Activated CD4-positive, alpha-beta T cell treated with anti-CD3 and anti-CD28 coated beads, Interleukin-2, Interleukin-6, amounts not matched to agents 100 ng/mL and 50 ng/mL, durations not matched to agents 16 hours and 8 hours (primary cell): ENCODE results near the gene FTO.

Source experiments
- DNase-seq: peaks from one replicate; pipeline ENCODE4 v3.0.0-alpha.2; 2020

FTO gene

GRCh38 chr16:54143934-54144571 lies 440.1 kb downstream of the FTO start:
- DNase-seq = no peak

DNA sequence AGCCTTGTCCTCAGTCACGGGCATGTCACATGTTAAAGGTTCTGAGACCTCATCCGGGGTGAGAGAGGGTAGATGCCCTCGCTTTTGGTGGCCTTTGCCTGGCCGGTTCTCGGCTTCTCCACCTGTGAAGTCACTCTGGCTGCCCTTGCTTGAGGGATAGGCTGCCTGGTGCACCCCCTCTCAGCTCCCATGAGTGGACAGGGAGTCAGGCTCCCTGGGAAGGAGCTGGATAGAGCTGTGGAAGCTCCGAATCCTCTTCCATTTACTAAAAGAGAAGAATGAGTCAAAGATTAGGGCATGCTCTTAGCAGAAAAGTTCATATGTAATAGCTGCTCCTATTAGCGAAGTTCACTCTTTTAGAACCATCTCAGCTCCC lies 440.6 kb downstream of the FTO start:
- no peak for DNase-seq

DNA sequence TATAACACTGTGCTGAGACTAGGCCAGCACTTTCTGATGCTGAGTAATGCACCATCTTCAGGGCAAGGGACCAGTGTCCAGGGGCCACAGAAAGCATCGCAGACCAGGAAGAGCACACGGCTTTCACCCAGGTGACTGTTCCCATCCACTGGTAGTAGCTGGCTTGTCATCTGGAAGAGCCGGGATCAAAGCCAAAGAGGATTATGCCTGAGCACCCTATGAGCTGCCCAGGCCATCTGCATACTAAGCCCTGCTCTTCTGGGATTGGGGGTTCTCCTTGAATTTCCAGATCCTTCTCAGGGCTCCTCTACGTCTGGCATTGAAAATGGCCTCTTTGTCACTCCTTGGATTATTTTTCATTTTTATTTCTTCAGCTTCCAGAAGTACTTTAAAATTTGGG lies 441.9 kb downstream of the FTO start:
- DNase-seq = no peak

- DNase-seq = no peak
Observed at GRCh38 chr16:54148974-54149373, 445.0 kb downstream of the FTO start.

DNA sequence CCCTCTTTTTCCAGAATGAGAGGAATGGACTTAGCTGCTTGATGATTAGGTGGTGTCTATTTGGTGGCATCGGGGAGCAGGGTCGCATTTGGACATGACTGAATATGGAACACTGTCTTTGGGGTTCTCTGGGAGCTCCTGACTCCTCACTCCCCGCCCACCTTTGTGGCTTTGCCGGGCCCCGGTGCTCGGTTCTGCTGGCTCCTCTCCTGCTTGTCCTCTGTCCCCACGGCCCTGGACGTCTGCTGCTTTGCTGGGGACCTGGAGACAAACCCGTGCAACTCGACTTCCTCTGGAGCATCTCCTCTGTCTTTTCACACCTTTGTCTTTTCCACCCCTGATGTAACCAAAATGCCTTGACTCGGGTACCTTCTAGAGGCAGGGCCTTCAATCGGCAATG lies 446.9 kb downstream of the FTO start:
- no peak for DNase-seq

DNA sequence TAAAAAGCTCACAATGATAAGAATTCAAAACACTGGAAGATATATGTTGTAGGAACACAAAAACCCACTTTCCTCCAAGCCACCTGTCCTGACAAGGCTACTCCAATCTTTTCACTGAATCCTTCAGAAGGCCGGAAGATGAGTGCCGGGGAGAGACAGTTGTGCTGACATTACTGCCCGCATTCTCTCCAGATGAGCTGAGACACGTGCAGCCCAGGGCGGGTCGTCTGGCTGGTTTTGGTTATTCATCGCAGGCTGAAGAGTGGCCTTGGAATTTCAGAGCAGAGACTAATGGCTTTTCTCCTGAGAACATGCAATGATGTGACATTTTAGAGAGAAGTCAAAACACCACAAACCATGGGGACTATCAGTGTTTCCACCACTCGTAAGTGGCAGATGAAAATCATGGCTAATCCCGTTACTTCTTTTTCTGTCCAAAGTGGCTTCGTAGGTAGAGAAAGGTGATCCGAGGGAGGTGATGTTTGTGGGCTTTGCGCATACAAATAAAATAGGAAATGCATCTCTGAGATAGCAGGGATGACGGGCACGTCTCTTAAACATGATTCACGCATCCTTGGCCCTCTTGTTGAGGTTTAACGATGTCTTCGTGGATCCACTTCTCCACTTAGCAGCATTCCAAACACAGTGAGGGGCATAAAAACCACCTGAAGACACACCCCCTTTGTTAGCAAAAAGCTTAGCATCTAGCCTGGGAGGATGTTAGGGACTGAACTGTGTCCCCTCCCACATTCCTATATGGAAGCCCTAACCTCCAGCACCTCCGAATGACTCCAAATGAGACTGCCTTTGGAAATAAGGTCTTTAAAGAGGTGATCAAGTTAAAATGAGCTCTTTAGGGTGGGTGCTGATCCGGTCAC lies 448.6 kb downstream of the FTO start:
- DNase-seq = no peak

DNA sequence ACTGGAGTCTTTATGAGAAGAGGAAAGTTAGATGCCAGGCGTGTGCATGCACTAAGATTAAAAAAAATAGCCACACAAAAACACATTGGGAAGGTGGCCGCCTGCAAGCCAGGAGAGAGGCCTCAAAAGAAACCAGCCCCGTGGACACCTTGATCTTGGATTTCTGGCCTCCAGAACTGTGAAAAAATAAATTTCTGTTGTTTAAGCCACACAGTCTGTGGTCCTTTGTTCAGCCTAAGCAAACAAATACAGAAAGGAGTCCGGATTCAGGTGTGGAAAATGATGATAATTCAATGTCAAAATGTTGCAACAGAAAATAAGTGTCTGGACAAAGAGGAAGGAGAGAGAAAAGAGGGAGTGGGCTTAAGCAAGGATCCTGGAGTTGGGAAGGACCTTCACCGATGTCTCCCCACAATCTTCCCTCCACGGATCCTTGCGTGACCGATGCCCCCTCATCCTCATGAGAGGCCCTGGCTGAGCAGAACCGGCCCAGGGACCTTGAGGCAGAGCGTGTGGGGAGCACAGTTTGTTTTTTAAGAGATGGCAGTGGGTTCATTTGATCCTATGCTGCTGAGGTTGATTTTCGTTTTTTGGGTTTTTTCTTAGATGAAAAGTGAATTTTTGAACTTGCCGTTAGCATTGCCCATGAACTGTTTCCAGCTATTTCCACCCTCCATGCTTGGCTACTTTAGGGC lies 449.4 kb downstream of the FTO start:
- no peak for DNase-seq

DNA sequence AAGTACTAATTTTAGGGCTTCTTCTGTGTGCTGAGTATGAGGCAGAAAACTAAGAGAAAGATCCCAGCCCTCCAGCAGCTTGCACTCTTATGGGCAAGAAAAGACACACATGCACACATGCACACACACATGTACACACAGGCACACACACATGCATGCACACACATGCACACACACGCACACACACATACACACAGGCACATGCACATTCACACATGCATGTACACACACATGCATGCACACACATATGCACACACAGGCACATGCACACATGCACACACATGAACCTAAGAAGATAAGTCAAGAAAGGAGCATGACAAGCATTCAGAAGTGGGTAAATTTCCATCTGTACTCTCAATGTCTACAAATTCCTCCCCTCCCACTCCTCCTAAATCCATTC lies 452.4 kb downstream of the FTO start:
- no peak for DNase-seq

DNA sequence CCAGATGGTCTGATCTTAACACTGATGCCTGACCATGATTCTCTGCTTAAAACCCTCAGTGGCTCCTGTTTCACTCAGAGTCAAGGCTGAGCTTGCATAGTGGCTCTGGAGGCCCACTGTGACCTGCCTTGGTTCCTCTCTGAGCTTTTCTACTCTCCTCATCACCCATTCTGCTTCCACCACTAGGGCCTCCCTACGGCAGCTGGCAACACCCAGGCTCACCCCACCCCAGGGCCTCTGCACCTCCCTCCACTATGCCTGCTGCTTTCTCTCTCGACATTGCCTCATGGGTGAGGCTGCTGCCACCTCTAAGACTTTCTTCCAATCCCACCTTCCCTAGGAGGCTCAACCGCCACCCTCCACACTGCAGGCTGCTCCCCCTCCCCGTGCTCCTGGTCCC lies 455.0 kb downstream of the FTO start:
- DNase-seq = no peak

GRCh38 chr16:54159490-54160080 lies 455.6 kb downstream of the FTO start:
- no peak for DNase-seq

DNA sequence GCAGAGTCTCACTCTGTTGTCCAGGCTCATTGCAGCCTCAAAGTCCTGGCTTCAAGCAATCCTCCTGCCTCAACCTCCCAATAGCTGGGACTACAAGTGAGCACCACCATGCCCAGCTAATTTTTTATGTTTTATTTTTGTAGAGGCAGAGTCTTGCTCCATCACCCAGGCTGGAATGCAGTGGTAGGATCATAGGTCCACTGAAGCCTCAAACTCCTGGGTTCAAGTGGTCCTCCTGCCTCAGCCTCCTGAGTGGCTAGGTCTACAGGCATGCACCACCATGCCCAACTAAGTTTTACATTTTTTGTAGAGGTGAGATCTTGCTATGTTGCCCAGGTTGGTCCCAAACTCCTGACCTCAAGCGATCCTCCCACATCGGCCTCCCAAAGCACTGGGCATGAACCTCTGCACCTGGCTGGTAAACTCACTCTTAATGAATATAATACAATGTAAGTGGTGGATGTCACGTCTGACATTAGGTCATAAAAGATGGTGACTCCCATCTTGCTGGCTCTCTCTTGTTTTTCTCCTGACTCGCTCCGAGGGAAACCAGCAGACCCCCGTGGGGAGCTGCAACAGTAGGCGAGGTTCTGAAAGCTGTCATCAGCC lies 456.4 kb downstream of the FTO start:
- DNase-seq = no peak

- DNase-seq = no peak
Observed at GRCh38 chr16:54160939-54161897, 457.3 kb downstream of the FTO start.

DNA sequence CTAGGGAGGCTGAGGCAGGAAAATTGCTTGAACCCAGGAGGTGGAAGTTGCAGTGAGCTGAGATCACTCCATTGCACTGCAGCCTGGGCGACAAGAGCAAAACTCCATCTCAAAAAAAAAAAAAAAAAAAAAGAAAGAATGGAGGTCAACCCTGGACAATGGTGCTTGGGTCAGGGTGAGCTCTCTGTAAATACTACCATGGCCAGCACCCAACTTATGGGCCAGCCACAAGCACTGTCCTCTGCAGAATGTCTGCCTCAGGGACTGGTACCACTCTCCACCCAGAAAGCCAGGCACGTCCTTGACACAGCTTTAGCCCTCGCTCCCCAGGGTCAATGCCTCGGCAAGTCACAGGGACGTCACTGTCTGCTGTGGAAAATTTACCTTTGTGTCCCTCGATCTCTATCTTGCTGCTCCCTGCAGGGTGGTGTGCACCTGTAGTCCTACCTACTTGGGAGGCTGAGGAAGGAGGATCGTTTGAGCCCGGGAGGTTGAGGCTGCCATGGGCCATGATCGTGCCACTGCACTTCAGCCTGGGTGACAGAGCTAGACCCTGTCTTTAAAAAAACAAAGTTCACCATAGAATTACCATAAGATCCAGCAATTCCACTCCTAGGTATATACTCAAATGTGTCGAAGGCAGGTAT lies 459.4 kb downstream of the FTO start:
- no peak for DNase-seq

GRCh38 chr16:54164789-54165173 lies 460.8 kb downstream of the FTO start:
- no peak for DNase-seq

DNA sequence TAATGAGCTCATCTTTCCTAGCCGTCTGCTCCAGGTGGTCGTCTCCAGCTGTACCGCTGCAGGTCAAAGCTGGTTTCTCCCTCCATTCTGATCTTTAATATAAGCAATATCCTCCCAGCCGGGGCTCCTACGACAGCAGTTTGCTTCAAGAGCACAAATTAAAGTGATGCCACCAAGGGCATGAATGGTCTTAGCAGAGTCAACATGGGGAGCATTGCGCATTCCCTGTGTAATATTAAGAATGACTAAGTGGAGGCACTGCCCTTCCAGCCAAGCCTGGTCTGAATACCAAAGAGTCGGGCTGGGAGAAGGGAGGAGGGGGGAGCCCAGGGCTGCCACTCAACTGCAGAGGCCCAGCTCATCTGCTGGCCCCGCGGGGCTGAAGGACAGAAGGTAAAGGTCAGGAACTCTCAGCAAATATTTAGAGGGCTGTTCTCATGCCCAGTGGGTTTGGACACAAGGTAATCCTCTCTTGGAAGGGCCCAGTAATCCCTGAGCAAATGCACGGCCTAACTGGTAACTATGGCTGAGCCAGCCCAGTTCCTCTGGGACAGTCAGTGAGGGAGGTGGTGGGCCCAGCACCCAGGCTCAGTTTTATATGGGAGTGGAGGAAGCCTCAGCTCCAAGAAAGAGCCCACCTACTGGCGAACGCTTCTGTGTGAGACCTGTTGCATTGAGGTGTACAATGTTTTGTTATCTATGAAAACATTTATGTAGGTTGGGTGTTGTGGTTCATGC lies 461.4 kb downstream of the FTO start:
- DNase-seq = no peak

- DNase-seq = no peak
Observed at GRCh38 chr16:54165912-54166865, 462.2 kb downstream of the FTO start.

- no peak for DNase-seq
Observed at GRCh38 chr16:54169112-54169511, 465.2 kb downstream of the FTO start.

GRCh38 chr16:54171626-54172537 lies 467.9 kb downstream of the FTO start:
- no peak for DNase-seq
